IMR-90 (cell line): ENCODE results near the gene TMEM214. TPM values are rescaled to one million over a fixed set of nuclear protein-coding genes. Genes with fewer than 3 reads are reported as not detected.

ENCODE experiments used
- ATAC-seq: fragments of 200-7000 bp; cut with Tn5 transposase; 2 replicates; pipeline ENCODE4 v1.9.1; 2020; ENCODE audit warnings: low read depth, mild to moderate bottlenecking, moderate library complexity
- BruUV-seq: library from RNA; stranded (reverse); fragments of 400-500 nt; replicated peaks from 2 replicates; lab custom pipeline; 2021; lab: Mats Ljungman, UMichigan
- CTCF ChIA-PET: fragments of 300-600 bp; formaldehyde crosslinking; extraction: SDS; loops from one replicate; lab custom pipeline; 2021; ENCODE audit warnings: antibody characterized with exemption; lab: Yijun Ruan, JAX
- POLR2A ChIA-PET: fragments of 300-600 bp; sonication (Branson Sonifier 250); formaldehyde crosslinking; loops from one replicate; lab custom pipeline; 2022; ENCODE audit warnings: antibody characterized with exemption; ENCODE audit not compliant: unreplicated experiment; lab: Charles Lee
- DNase-seq: peaks from one replicate; pipeline ENCODE4 v3.0.0; 2013
- H2AFZ ChIP-seq: replicated peaks from 2 replicates; pipeline ENCODE3; 2013; ENCODE audit warnings: low read length, mild to moderate bottlenecking; ENCODE audit not compliant: poor library complexity
- H2AK5ac ChIP-seq: 2 replicates; pipeline ENCODE4 v1.6.1; 2013; ENCODE audit warnings: low read depth, low read length, inconsistent platforms
- H2AK9ac ChIP-seq: replicated peaks from 2 replicates; pipeline ENCODE3; 2013; ENCODE audit warnings: mild to moderate bottlenecking, low read depth, low read length, moderate library complexity; ENCODE audit not compliant: poor library complexity
- H2BK120ac ChIP-seq: 2 replicates; pipeline ENCODE4 v1.6.1; 2013; ENCODE audit warnings: low read depth, low read length, inconsistent platforms
- H2BK15ac ChIP-seq: 3 replicates; pipeline ENCODE4 v1.6.1; 2013; ENCODE audit warnings: low read depth, low read length, inconsistent platforms
- H2BK20ac ChIP-seq: 2 replicates; pipeline ENCODE4 v1.6.1; 2013; ENCODE audit warnings: low read depth, mild to moderate bottlenecking, inconsistent platforms, low read length, moderate library complexity
- H2BK5ac ChIP-seq: 2 replicates; pipeline ENCODE4 v1.6.1; 2013; ENCODE audit warnings: mild to moderate bottlenecking, low read depth, low read length, inconsistent platforms; ENCODE audit not compliant: poor library complexity, severe bottlenecking
- H3K14ac ChIP-seq: replicated peaks from 2 replicates; pipeline ENCODE4 v1.6.1; 2013; ENCODE audit warnings: low read depth, low read length, inconsistent platforms
- H3K18ac ChIP-seq: 2 replicates; pipeline ENCODE4 v1.6.1; 2013; ENCODE audit warnings: low read depth, low read length, control low read depth
- H3K23ac ChIP-seq: 2 replicates; pipeline ENCODE4 v1.6.1; 2013; ENCODE audit warnings: low read depth, low read length, inconsistent platforms
- H3K27ac ChIP-seq: 2 replicates; pipeline ENCODE4 v1.5.1; 2013; ENCODE audit warnings: mild to moderate bottlenecking, control low read depth, low read length; ENCODE audit not compliant: insufficient read depth
- H3K27me3 ChIP-seq: 2 replicates; pipeline ENCODE4 v1.6.1; 2013; ENCODE audit warnings: low read length; ENCODE audit not compliant: control insufficient read depth, insufficient read depth
- H3K36me3 ChIP-seq: 2 replicates; pipeline ENCODE4 v1.6.1; 2013; ENCODE audit warnings: low read length, mixed read lengths; ENCODE audit not compliant: control insufficient read depth, insufficient read depth
- H3K4ac ChIP-seq: 2 replicates; pipeline ENCODE4 v1.6.1; 2013; ENCODE audit warnings: low read depth, low read length, inconsistent platforms
- H3K4me1 ChIP-seq: 2 replicates; pipeline ENCODE4 v1.6.1; 2013; ENCODE audit warnings: low read length, mixed read lengths; ENCODE audit not compliant: control insufficient read depth, insufficient read depth
- H3K4me2 ChIP-seq: 2 replicates; pipeline ENCODE4 v1.6.1; 2013; ENCODE audit warnings: low read depth, mild to moderate bottlenecking, control low read depth, low read length, moderate library complexity
- H3K4me3 ChIP-seq: 2 replicates; pipeline ENCODE4 v1.5.1; 2013; ENCODE audit warnings: low read depth, mild to moderate bottlenecking, control low read depth, low read length, moderate library complexity; ENCODE audit not compliant: insufficient read depth
- H3K56ac ChIP-seq: 2 replicates; pipeline ENCODE4 v1.6.1; 2013; ENCODE audit warnings: low read length, inconsistent platforms; ENCODE audit not compliant: insufficient read depth; ENCODE audit errors: extremely low read depth
- H3K79me1 ChIP-seq, 2 experiments: 2 replicates each; pipeline ENCODE4 v1.6.1; 2013; ENCODE audit warnings: low read length in 2 of 2, inconsistent platforms in 1 of 2, low read depth in 1 of 2
- H3K9ac ChIP-seq: 2 replicates; pipeline ENCODE4 v1.6.1; 2013; ENCODE audit warnings: low read depth, low read length, control low read depth
- H3K9me1 ChIP-seq: 2 replicates; pipeline ENCODE4 v1.6.1; 2013; ENCODE audit warnings: low read length, inconsistent platforms; ENCODE audit not compliant: insufficient read depth
- H3K9me3 ChIP-seq: 2 replicates; pipeline ENCODE4 v1.6.1; 2013; ENCODE audit warnings: low read length; ENCODE audit not compliant: control insufficient read depth, insufficient read depth
- H4K20me1 ChIP-seq: 2 replicates; pipeline ENCODE4 v1.6.1; 2013; ENCODE audit warnings: low read length, inconsistent platforms; ENCODE audit not compliant: insufficient read depth
- H4K5ac ChIP-seq: 2 replicates; pipeline ENCODE4 v1.6.1; 2013; ENCODE audit warnings: mild to moderate bottlenecking, low read depth, low read length, control low read depth
- H4K8ac ChIP-seq, 2 experiments: 2 replicates each; pipeline ENCODE4 v1.6.1; 2013; ENCODE audit warnings: low read depth in 2 of 2, low read length in 2 of 2, control low read depth in 1 of 2, inconsistent platforms in 1 of 2
- H4K91ac ChIP-seq: 2 replicates; pipeline ENCODE4 v1.6.1; 2013; ENCODE audit warnings: low read depth, low read length, inconsistent platforms; ENCODE audit not compliant: insufficient read depth
- BHLHE40 ChIP-seq: fragments of 150-350 bp; IDR thresholded peaks from 2 replicates; pipeline ENCODE4 v1.6.1; 2016; ENCODE audit warnings: mild to moderate bottlenecking, low read depth, low read length
- CEBPB ChIP-seq: IDR thresholded peaks from 2 replicates; pipeline ENCODE4 v1.6.1; 2012; ENCODE audit warnings: low read depth, low read length, improper control_type of control experiment
- CHD1 ChIP-seq: IDR thresholded peaks from 2 replicates; pipeline ENCODE4 v1.6.1; 2012; ENCODE audit warnings: low read depth, low read length, improper control_type of control experiment
- ELK1 ChIP-seq: fragments of 150-350 bp; IDR thresholded peaks from 2 replicates; pipeline ENCODE4 v1.6.1; 2016; ENCODE audit warnings: low read depth, mild to moderate bottlenecking, low read length, moderate library complexity, borderline replicate concordance
- FOS ChIP-seq: fragments of 150-350 bp; IDR thresholded peaks from 2 replicates; pipeline ENCODE4 v1.6.1; 2016; ENCODE audit warnings: low read depth, low read length
- MAFK ChIP-seq: IDR thresholded peaks from 2 replicates; pipeline ENCODE4 v1.6.1; 2012; ENCODE audit warnings: low read depth, low read length, improper control_type of control experiment
- MAZ ChIP-seq: IDR thresholded peaks from 2 replicates; pipeline ENCODE4 v1.6.1; 2012; ENCODE audit warnings: low read depth, mild to moderate bottlenecking, low read length, improper control_type of control experiment, moderate library complexity, borderline replicate concordance
- MXI1 ChIP-seq: IDR thresholded peaks from 2 replicates; pipeline ENCODE4 v1.6.1; 2012; ENCODE audit warnings: low read depth, mild to moderate bottlenecking, low read length, moderate library complexity, borderline replicate concordance
- NFE2L2 ChIP-seq: fragments of 150-350 bp; IDR thresholded peaks from 2 replicates; pipeline ENCODE4 v1.6.1; 2016; ENCODE audit warnings: low read depth, mild to moderate bottlenecking, low read length
- POLR2A ChIP-seq: IDR thresholded peaks from 2 replicates; pipeline ENCODE4 v1.6.1; 2012; ENCODE audit warnings: mild to moderate bottlenecking, low read depth, low read length
- RAD21 ChIP-seq: IDR thresholded peaks from 2 replicates; pipeline ENCODE4 v1.6.1; 2012; ENCODE audit warnings: low read length, improper control_type of control experiment
- RCOR1 ChIP-seq: IDR thresholded peaks from 2 replicates; pipeline ENCODE4 v1.6.1; 2012; ENCODE audit warnings: mild to moderate bottlenecking, low read length, improper control_type of control experiment; ENCODE audit not compliant: insufficient replicate concordance
- RFX5 ChIP-seq: IDR thresholded peaks from 2 replicates; pipeline ENCODE4 v1.8.0; 2012; ENCODE audit warnings: low read depth, mild to moderate bottlenecking, low read length, moderate library complexity
- SMC3 ChIP-seq: fragments of 150-350 bp; IDR thresholded peaks from 2 replicates; pipeline ENCODE4 v1.6.1; 2016; ENCODE audit warnings: low read depth, mild to moderate bottlenecking, antibody characterized with exemption, low read length, moderate library complexity
- WGBS, 2 experiments: methylation state at CpG; one replicate each; pipeline versions ENCODE4 v1.1.5 to v1.1.7; 2013; ENCODE audit warnings: missing lambda C conversion rate in 2 of 2; ENCODE audit not compliant: insufficient read length in 1 of 2; ENCODE audit errors: extremely low coverage in 2 of 2; 5-methylcytosine and 5-hydroxymethylcytosine counted together
- dilution Hi-C: fragments of 300-500 bp; cut with HindIII; formaldehyde crosslinking; loops from one replicate; pipeline ENCODE4 v1.14.3; 2018; ENCODE audit warnings: low sequenced_read_pairs; ENCODE audit not compliant: unreplicated experiment
- in situ Hi-C: fragments of 300-500 bp; cut with MboI; formaldehyde crosslinking; loops from 3 replicates; pipeline ENCODE4 v1.14.3; 2019; ENCODE audit warnings: low sequenced_read_pairs, inconsistent platforms, mixed read lengths
- intact Hi-C: fragments of 100-400 bp; cut with micrococcal nuclease; formaldehyde crosslinking; loops from 2 replicates; pipeline ENCODE4 v1.10.0; 2022
- polyA plus RNA-seq, 3 experiments: library from polyadenylated mRNA; depleted of rRNA; stranded (reverse); fragments of >200 nt; gene quantifications; 2 replicates each; pipeline ENCODE4 v1.2.3, GENCODE V29; 2012; ENCODE audit warnings: low replicate concordance in 1 of 3
- total RNA-seq: library from RNA; depleted of rRNA; stranded (reverse); fragments of >200 nt; gene quantifications from 2 replicates; pipeline ENCODE4 v1.2.3, GENCODE V29; 2012
- TF ChIP-seq, protein P1 (sequence below): fragments of 150-350 bp; IDR thresholded peaks from 2 replicates; pipeline ENCODE4 v1.6.1; 2017; ENCODE audit warnings: mild to moderate bottlenecking, antibody characterized with exemption, low read length, low read depth
- TF ChIP-seq, protein P2 (sequence below): conservative IDR thresholded peaks from 2 replicates; pipeline ENCODE4 v1.5.1; 2012; ENCODE audit warnings: mild to moderate bottlenecking, low read depth, low read length, improper control_type of control experiment

TMEM214 gene
- total and polyA plus RNA-seq, 2 of the 4 experiments (the other 2 are of a cell fraction) = 32.1 to 121 TPM

DNA sequence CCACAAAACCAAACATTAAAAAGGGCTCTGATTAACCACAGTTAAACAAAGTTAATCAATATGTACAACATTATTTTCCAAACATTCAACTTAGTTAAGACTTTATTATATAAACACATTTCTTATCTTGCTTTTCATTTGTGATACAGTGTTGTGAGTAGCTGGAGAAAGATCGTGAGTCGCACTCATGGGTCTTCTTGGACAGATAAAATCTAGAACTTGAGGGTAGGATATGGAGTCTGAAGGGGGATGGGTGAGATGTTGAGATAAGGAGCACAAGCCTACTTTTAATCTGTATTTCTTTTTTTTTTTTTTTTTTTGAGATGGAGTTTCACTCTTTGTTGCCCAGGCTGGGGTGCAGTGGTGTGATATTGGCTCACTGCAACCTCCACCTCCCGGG lies 22.6 kb upstream of the TMEM214 start:
- no peak overlapping the region for H2BK20ac ChIP-seq
- no peaks in the 10 kb centered on the region for H3K36me3 ChIP-seq
- POLR2A ChIA-PET = no interaction called here
- no peak overlapping the region for H2BK120ac ChIP-seq
- no peak overlapping the region for H4K5ac ChIP-seq
- DNase-seq (no peak), ATAC-seq (no peak)
- no peak overlapping the region for H3K14ac ChIP-seq
- CTCF ChIA-PET = interaction anchor here (0.6 to 1.0 kb wide), 2 partner anchors 18 to 49 kb away, joined by 3 read pairs; no protein-coding TSS in a partner anchor
- no peak overlapping the region for H2BK15ac ChIP-seq
- H4K8ac ChIP-seq = no peak overlapping the region
- WGBS, 2 experiments = no CpG with 5 or more reads among the region's 3 CpGs
- no peak overlapping the region for H3K18ac ChIP-seq
- no TSS peak for BruUV-seq
- H2AK9ac ChIP-seq = no peak overlapping the region
- peaks cover 0 to 4% of the 10 kb centered on the region in 2 experiments; a peak in 2 of 4 replicates for H3K79me1 ChIP-seq
- peaks cover 6% of the 10 kb centered on the region for H3K9me1 ChIP-seq
- no peak overlapping the region for H3K23ac ChIP-seq
- no peak overlapping the region for H3K9ac ChIP-seq
- H4K91ac ChIP-seq = no peak overlapping the region
- in situ Hi-C loops (loop anchor here (5.0 kb wide), 2 partner anchors 48 to 168 kb away; no protein-coding TSS in a partner anchor), dilution Hi-C loops (no loop called here), intact Hi-C loops (no loop called here)
- no peaks in the 10 kb centered on the region for H3K27me3 ChIP-seq
- no peak overlapping the region for H3K4ac ChIP-seq
- H2AFZ ChIP-seq = no peak overlapping the region
- H3K4me1 ChIP-seq = peaks cover 7% of the 10 kb centered on the region
- H4K20me1 ChIP-seq = no peaks in the 10 kb centered on the region
- no peaks in the 10 kb centered on the region for H3K9me3 ChIP-seq
- no peak overlapping the region for H2BK5ac ChIP-seq
- no peak overlapping the region for H2AK5ac ChIP-seq
- no peak overlapping the region for H3K4me2 ChIP-seq
- H3K56ac ChIP-seq = no peak overlapping the region
- H3K4me3 ChIP-seq = no peak overlapping the region
- no peak for TF ChIP-seq CEBPB
- TF ChIP-seq ELK1 = no peak
- TF ChIP-seq RFX5 = no peak
- no peak for TF ChIP-seq MAFK
- TF ChIP-seq NFE2L2 = no peak
- no peak for TF ChIP-seq FOS
- no peak for TF ChIP-seq POLR2A
- TF ChIP-seq CHD1 = no peak
- TF ChIP-seq, protein P1, sequence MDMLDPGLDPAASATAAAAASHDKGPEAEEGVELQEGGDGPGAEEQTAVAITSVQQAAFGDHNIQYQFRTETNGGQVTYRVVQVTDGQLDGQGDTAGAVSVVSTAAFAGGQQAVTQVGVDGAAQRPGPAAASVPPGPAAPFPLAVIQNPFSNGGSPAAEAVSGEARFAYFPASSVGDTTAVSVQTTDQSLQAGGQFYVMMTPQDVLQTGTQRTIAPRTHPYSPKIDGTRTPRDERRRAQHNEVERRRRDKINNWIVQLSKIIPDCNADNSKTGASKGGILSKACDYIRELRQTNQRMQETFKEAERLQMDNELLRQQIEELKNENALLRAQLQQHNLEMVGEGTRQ = no peak
- no peak for TF ChIP-seq SMC3
- TF ChIP-seq MAZ = no peak
- no peak for TF ChIP-seq BHLHE40
- TF ChIP-seq MXI1 = no peak
- no peak for TF ChIP-seq RAD21
- TF ChIP-seq, protein P2, sequence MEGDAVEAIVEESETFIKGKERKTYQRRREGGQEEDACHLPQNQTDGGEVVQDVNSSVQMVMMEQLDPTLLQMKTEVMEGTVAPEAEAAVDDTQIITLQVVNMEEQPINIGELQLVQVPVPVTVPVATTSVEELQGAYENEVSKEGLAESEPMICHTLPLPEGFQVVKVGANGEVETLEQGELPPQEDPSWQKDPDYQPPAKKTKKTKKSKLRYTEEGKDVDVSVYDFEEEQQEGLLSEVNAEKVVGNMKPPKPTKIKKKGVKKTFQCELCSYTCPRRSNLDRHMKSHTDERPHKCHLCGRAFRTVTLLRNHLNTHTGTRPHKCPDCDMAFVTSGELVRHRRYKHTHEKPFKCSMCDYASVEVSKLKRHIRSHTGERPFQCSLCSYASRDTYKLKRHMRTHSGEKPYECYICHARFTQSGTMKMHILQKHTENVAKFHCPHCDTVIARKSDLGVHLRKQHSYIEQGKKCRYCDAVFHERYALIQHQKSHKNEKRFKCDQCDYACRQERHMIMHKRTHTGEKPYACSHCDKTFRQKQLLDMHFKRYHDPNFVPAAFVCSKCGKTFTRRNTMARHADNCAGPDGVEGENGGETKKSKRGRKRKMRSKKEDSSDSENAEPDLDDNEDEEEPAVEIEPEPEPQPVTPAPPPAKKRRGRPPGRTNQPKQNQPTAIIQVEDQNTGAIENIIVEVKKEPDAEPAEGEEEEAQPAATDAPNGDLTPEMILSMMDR = no peak
- TF ChIP-seq RCOR1 = no peak
- no peak overlapping the region for H3K27ac ChIP-seq
